ENCODE measurements around the gene POU2AF3. TPM values are rescaled to one million over a fixed set of nuclear protein-coding genes. Genes with fewer than 3 reads are reported as not detected.

POU2AF3 gene
- total RNA-seq, 1 experiment from 2014 or later: 2.7 TPM

DNA sequence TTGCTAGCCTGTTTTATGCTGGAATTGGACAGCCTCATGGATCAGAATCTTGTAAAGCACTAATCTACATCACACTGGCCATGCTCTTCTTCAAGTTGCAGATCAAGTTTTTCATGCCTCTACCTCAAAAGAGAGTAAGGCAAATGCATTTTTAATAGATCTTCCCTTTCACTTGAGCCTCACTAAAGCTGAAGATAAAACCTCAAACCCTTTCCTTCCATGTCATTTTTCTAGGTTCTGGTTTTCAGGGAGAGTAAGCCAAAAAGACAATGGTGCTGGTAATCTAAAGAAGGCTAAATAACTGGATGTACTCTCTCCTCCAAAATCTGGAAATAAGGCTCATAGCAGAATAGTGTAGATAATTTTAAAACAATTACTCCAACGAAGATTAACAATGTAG lies 52.5 kb downstream of the POU2AF3 start (continued):
- TF ChIP-seq, protein P1, sequence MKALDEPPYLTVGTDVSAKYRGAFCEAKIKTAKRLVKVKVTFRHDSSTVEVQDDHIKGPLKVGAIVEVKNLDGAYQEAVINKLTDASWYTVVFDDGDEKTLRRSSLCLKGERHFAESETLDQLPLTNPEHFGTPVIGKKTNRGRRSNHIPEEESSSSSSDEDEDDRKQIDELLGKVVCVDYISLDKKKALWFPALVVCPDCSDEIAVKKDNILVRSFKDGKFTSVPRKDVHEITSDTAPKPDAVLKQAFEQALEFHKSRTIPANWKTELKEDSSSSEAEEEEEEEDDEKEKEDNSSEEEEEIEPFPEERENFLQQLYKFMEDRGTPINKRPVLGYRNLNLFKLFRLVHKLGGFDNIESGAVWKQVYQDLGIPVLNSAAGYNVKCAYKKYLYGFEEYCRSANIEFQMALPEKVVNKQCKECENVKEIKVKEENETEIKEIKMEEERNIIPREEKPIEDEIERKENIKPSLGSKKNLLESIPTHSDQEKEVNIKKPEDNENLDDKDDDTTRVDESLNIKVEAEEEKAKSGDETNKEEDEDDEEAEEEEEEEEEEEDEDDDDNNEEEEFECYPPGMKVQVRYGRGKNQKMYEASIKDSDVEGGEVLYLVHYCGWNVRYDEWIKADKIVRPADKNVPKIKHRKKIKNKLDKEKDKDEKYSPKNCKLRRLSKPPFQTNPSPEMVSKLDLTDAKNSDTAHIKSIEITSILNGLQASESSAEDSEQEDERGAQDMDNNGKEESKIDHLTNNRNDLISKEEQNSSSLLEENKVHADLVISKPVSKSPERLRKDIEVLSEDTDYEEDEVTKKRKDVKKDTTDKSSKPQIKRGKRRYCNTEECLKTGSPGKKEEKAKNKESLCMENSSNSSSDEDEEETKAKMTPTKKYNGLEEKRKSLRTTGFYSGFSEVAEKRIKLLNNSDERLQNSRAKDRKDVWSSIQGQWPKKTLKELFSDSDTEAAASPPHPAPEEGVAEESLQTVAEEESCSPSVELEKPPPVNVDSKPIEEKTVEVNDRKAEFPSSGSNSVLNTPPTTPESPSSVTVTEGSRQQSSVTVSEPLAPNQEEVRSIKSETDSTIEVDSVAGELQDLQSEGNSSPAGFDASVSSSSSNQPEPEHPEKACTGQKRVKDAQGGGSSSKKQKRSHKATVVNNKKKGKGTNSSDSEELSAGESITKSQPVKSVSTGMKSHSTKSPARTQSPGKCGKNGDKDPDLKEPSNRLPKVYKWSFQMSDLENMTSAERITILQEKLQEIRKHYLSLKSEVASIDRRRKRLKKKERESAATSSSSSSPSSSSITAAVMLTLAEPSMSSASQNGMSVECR (CRISPR knock-in tag; IDR thresholded peaks at IDR 0.05; ENCODE audit: borderline replicate concordance): no peak
- TF ChIP-seq, protein P2, sequence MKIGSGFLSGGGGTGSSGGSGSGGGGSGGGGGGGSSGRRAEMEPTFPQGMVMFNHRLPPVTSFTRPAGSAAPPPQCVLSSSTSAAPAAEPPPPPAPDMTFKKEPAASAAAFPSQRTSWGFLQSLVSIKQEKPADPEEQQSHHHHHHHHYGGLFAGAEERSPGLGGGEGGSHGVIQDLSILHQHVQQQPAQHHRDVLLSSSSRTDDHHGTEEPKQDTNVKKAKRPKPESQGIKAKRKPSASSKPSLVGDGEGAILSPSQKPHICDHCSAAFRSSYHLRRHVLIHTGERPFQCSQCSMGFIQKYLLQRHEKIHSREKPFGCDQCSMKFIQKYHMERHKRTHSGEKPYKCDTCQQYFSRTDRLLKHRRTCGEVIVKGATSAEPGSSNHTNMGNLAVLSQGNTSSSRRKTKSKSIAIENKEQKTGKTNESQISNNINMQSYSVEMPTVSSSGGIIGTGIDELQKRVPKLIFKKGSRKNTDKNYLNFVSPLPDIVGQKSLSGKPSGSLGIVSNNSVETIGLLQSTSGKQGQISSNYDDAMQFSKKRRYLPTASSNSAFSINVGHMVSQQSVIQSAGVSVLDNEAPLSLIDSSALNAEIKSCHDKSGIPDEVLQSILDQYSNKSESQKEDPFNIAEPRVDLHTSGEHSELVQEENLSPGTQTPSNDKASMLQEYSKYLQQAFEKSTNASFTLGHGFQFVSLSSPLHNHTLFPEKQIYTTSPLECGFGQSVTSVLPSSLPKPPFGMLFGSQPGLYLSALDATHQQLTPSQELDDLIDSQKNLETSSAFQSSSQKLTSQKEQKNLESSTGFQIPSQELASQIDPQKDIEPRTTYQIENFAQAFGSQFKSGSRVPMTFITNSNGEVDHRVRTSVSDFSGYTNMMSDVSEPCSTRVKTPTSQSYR (CRISPR knock-in tag; IDR thresholded peaks at IDR 0.05): no peak
- TF ChIP-seq GRHL2 (CRISPR knock-in tag; IDR thresholded peaks at IDR 0.05; ENCODE audit: insufficient replicate concordance, severe bottlenecking): no peak
- TF ChIP-seq, protein P3, sequence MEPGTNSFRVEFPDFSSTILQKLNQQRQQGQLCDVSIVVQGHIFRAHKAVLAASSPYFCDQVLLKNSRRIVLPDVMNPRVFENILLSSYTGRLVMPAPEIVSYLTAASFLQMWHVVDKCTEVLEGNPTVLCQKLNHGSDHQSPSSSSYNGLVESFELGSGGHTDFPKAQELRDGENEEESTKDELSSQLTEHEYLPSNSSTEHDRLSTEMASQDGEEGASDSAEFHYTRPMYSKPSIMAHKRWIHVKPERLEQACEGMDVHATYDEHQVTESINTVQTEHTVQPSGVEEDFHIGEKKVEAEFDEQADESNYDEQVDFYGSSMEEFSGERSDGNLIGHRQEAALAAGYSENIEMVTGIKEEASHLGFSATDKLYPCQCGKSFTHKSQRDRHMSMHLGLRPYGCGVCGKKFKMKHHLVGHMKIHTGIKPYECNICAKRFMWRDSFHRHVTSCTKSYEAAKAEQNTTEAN (CRISPR knock-in tag; IDR thresholded peaks at IDR 0.05): no peak

DNA sequence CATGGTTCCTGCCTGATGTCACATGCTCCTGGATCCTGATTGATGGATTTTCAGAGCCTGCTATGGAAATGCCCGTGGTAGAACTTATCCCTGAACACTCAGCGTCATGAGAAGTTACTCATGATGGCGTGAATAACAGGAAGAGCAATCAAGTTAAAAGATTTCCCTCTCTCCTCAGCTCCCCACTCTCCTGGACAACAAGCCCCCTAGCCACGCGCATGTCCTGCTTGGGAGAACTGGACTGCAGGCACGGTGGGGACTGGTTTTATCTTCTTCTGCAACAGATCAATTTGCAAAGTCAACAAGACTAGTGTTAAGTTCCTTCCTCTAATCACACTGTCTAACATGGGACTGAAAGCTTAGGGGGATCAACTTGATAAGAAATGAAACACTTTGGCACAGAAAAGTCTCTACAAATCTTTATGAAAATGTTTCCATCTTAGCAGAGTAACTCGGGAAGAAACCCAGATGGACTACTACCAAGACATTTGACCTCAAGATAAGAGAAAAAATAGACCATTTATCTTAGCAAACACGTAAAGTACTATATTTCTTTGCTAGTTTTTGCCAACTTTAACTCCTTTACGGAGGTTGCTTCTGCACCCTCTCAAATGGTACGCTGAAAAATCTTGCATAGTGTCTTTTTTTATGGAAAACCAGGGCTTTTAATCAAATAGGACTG lies 53.2 kb downstream of the POU2AF3 start:
- Mint-ChIP-seq H3K27ac (no peak overlapping the region), H3K27me3 (ENCODE audit: low read depth) (no peaks in the 10 kb centered on the region), H3K9me3 (no peaks in the 10 kb centered on the region), H3K36me3 (no peaks in the 10 kb centered on the region), H3K4me1 (no peaks in the 10 kb centered on the region), H3K4me3 (no peak overlapping the region)
- ChIA-PET CTCF (no interaction called here), POLR2A (no interaction called here)
- no peak for TF ChIP-seq NFYB (CRISPR knock-in tag; conservative IDR thresholded peaks at IDR 0.05; ENCODE audit: low read depth)
- no peak for TF ChIP-seq NR1H2 (CRISPR knock-in tag; IDR thresholded peaks at IDR 0.05)
- TF ChIP-seq, protein P4, sequence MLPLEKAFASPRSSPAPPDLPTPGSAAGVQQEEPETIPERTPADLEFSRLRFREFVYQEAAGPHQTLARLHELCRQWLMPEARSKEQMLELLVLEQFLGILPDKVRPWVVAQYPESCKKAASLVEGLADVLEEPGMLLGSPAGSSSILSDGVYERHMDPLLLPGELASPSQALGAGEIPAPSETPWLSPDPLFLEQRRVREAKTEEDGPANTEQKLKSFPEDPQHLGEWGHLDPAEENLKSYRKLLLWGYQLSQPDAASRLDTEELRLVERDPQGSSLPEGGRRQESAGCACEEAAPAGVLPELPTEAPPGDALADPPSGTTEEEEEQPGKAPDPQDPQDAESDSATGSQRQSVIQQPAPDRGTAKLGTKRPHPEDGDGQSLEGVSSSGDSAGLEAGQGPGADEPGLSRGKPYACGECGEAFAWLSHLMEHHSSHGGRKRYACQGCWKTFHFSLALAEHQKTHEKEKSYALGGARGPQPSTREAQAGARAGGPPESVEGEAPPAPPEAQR (CRISPR knock-in tag; IDR thresholded peaks at IDR 0.05): no peak
- TF ChIP-seq, protein P5, sequence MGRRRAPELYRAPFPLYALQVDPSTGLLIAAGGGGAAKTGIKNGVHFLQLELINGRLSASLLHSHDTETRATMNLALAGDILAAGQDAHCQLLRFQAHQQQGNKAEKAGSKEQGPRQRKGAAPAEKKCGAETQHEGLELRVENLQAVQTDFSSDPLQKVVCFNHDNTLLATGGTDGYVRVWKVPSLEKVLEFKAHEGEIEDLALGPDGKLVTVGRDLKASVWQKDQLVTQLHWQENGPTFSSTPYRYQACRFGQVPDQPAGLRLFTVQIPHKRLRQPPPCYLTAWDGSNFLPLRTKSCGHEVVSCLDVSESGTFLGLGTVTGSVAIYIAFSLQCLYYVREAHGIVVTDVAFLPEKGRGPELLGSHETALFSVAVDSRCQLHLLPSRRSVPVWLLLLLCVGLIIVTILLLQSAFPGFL (CRISPR knock-in tag; IDR thresholded peaks at IDR 0.05; ENCODE audit: borderline replicate concordance): no peak
- no peak for TF ChIP-seq CREB1 (CRISPR knock-in tag; IDR thresholded peaks at IDR 0.05)
- DNase-seq (ENCODE audit: low spot score) (no peak), ATAC-seq (no peak)

DNA sequence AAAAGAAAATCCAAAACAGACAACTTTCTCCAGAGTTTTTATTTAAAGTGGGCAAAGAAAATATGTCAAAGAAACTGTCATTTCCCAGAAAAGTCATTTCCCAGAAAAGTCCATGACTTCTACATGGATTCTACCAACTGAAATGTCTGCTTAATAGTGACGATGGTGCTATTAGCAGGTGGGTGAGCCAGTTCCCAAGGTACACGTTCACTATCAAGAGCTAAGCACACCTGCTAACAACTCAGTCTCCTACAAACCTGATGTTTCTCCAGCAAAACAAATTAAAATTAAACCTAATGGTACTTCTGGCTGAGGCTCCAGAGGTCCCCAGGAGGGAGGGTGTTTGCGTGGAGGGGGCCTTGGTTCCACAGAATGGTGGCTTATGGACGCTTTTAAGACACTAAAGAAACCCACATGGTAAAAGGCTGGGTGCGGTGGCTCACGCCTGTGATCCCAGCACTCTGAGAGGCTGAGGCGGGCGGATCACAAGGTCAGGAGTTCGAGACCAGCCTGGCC lies 53.9 kb downstream of the POU2AF3 start:
- Mint-ChIP-seq H3K4me3 (no peak overlapping the region), H3K9me3 (no peaks in the 10 kb centered on the region), H3K27ac (no peak overlapping the region), H3K36me3 (no peaks in the 10 kb centered on the region), H3K27me3 (ENCODE audit: low read depth) (no peaks in the 10 kb centered on the region; the same call in 1 of the 2 replicates), H3K4me1 (no peaks in the 10 kb centered on the region)
- DNase-seq (ENCODE audit: low spot score) (no peak), ATAC-seq (no peak)
- POLR2A ChIA-PET: no interaction called here
- CTCF ChIA-PET: no interaction called here
- TF ChIP-seq CREM (CRISPR knock-in tag; IDR thresholded peaks at IDR 0.05) (no peak), NR2C2 (CRISPR knock-in tag; IDR thresholded peaks at IDR 0.05) (no peak), ZNF138 (CRISPR knock-in tag; conservative IDR thresholded peaks at IDR 0.05) (no peak), FOXJ3 (CRISPR knock-in tag; IDR thresholded peaks at IDR 0.05; ENCODE audit: borderline replicate concordance) (no peak), MYBL2 (CRISPR knock-in tag; IDR thresholded peaks at IDR 0.05) (no peak), ZNF121 (CRISPR knock-in tag; IDR thresholded peaks at IDR 0.05) (no peak)
- TF ChIP-seq, protein P6, sequence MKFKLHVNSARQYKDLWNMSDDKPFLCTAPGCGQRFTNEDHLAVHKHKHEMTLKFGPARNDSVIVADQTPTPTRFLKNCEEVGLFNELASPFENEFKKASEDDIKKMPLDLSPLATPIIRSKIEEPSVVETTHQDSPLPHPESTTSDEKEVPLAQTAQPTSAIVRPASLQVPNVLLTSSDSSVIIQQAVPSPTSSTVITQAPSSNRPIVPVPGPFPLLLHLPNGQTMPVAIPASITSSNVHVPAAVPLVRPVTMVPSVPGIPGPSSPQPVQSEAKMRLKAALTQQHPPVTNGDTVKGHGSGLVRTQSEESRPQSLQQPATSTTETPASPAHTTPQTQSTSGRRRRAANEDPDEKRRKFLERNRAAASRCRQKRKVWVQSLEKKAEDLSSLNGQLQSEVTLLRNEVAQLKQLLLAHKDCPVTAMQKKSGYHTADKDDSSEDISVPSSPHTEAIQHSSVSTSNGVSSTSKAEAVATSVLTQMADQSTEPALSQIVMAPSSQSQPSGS (CRISPR knock-in tag; IDR thresholded peaks at IDR 0.05; ENCODE audit: borderline replicate concordance, low read depth): no peak
- TF ChIP-seq, protein P7, sequence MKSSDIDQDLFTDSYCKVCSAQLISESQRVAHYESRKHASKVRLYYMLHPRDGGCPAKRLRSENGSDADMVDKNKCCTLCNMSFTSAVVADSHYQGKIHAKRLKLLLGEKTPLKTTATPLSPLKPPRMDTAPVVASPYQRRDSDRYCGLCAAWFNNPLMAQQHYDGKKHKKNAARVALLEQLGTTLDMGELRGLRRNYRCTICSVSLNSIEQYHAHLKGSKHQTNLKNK (CRISPR knock-in tag; IDR thresholded peaks at IDR 0.05): no peak
- TF ChIP-seq, protein P8, sequence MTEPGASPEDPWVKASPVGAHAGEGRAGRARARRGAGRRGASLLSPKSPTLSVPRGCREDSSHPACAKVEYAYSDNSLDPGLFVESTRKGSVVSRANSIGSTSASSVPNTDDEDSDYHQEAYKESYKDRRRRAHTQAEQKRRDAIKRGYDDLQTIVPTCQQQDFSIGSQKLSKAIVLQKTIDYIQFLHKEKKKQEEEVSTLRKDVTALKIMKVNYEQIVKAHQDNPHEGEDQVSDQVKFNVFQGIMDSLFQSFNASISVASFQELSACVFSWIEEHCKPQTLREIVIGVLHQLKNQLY (CRISPR knock-in tag; IDR thresholded peaks at IDR 0.05): no peak

Measured in WTC11 (cell line).